ENCODE data around the gene CPO.
A peak's percentile ranks its signal among the peaks of the same experiment; 100 is the strongest.

Gene CPO

DNA sequence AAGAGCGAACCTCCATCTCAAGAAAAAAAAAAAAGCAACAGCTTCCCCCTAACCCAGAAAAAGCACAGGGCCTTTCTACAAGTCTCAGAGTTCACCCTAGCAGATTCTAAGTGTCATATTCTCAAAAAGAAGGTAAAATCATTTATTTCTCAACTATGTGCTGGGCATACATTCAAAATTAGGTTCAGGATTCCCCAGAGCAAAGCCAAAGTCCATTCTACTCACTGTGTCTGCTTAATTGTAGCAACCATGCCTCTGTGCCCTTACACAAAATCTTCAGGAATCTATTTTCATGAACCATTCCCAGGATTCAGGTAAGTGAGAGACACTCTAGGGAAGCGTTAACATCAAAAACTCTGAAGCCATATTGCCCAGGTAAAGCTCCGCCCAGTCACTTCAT, 40.0 kb downstream of the CPO start:
- TF ChIP-seq, protein P1, sequence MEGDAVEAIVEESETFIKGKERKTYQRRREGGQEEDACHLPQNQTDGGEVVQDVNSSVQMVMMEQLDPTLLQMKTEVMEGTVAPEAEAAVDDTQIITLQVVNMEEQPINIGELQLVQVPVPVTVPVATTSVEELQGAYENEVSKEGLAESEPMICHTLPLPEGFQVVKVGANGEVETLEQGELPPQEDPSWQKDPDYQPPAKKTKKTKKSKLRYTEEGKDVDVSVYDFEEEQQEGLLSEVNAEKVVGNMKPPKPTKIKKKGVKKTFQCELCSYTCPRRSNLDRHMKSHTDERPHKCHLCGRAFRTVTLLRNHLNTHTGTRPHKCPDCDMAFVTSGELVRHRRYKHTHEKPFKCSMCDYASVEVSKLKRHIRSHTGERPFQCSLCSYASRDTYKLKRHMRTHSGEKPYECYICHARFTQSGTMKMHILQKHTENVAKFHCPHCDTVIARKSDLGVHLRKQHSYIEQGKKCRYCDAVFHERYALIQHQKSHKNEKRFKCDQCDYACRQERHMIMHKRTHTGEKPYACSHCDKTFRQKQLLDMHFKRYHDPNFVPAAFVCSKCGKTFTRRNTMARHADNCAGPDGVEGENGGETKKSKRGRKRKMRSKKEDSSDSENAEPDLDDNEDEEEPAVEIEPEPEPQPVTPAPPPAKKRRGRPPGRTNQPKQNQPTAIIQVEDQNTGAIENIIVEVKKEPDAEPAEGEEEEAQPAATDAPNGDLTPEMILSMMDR (IDR thresholded peaks at IDR 0.05) = no peak

- TF ChIP-seq, protein P1 (IDR thresholded peaks at IDR 0.05) = no peak
Measured at GRCh38 chr2:206979922-206980321, 40.6 kb downstream of the CPO start.

DNA sequence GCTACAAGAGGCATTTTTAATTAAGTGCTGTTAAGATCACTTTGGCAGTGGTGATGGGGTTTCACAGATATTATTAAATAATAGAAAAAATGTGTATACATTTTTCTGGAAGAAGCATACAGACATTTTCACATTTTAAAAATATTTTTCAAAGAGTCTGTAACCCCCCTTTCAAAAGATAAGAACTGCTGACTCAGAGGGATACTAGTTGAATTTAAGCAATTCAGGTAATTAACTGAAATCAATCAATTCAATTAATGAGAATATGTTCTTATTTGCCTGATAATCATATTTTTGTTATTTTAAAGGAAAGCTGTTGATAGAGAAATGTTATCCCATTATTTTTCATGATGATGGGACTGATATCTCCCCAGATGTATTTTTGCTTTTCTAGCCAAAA, 41.1 kb downstream of the CPO start:
- TF ChIP-seq, protein P1 (IDR thresholded peaks at IDR 0.05) = no peak

DNA sequence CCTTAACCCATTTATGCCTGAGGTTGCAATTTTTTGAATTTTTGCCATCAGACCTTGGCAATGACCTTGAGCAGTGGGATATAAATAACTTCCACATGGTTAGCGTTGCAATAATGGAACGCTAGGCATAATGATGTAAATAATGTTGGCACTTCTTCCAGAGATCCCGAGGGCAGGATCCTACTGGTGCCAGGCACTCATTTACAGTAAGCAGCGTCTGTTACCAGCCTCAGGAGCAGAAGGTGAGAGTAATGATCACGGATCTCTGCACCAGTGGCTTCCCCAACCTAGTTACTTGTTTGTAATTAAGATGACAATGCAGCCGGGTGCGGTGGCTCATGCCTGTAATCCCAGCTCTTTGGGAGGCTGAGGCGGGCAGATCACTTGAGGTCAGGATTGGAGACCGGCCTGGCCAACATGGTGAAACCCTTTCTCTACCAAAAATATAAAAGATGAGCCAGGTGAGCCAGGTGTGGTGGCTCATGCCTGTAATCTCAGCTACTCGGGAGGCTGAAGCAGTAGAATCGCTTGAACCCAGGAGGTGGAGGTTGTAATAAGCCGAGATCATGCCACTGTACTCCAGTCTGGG, 41.9 kb downstream of the CPO start:
- TF ChIP-seq, protein P1 (IDR thresholded peaks at IDR 0.05) = no peak

- TF ChIP-seq, protein P1 (IDR thresholded peaks at IDR 0.05) = peak; percentile 83
Measured at GRCh38 chr2:206981739-206982340, 42.5 kb downstream of the CPO start.

DNA sequence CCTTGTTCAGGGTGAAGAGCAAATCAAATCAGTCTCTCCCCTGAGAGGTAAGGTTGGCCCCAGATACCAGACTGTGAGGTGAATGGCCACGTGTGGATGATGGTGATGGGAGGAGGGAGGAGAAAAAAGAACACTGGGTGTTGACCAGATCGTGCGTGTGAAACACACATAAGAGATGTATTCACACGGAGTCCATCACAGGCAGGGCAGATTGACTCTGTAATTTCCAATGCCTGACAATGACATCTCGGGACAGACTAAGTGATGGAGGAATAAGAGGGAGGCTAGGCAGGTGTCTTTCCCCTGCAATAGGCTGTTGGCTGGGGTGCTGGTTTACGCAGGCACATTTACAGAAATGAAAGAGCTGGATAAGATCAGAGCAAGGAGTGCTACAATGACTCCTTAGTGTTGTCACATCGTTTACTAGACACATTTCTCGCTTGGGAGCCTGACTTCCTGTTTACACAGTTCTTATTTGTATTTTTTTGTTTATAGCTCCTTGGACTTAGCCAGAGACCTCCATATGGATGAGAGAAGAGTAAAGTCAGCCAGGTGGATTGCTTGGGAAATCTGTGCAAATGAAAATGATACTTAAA, 43.1 kb downstream of the CPO start:
- TF ChIP-seq, protein P1 (IDR thresholded peaks at IDR 0.05) = no peak

- TF ChIP-seq, protein P1 (IDR thresholded peaks at IDR 0.05) = no peak
Measured at GRCh38 chr2:206983161-206983859, 44.0 kb downstream of the CPO start.
